ENCODE results near the gene ZNF804B. TPM values are rescaled to one million over a fixed set of nuclear protein-coding genes. Genes with fewer than 3 reads are reported as not detected.

The ZNF804B gene
- total RNA-seq, 1 experiment from 2014 or later = not detected

DNA sequence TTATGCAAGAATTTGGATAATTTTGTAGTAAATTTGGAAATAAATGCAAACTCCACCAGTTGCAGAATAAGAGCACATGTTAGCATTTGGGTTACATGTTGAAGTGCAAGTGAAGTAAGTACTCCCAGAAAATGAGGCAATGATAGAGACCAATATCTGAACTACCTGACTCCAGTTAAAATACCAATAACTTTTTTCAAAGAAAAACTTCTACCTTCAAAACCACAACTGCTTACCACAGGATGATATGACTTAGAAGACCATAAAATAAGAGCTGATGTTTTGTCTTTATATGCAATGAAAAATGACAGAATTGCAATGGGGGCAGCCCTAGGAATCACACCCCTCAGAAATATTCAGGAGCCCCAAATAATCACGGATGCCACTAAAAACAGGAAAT, 597.6 kb downstream of the ZNF804B start:
- H3K4me1 ChIP-seq (ENCODE audit: insufficient read depth, low read length) = no peaks in the 10 kb centered on the region
- H3K27ac ChIP-seq (ENCODE audit: insufficient read length, low read depth, low read length) = no peak overlapping the region
- H4K20me1 ChIP-seq (ENCODE audit: control insufficient read depth, insufficient read depth, insufficient read length) = no peaks in the 10 kb centered on the region
- H3K4me3 Mint-ChIP-seq = no peak overlapping the region
- H3K18ac ChIP-seq (ENCODE audit: insufficient read length, low read depth, low read length) = no peak overlapping the region
- H3K4ac ChIP-seq (ENCODE audit: low read depth, low read length) = no peak overlapping the region
- H2BK120ac ChIP-seq (ENCODE audit: low read depth, low read length, poor library complexity, severe bottlenecking) = no peak overlapping the region
- H3K79me2 ChIP-seq (ENCODE audit: insufficient read depth, low read length) = no peaks in the 10 kb centered on the region
- no peak overlapping the region for H4K8ac ChIP-seq (replicated peaks; ENCODE audit: insufficient read length, low read depth, low read length)
- H3K9me3 Mint-ChIP-seq = peaks cover 3% of the 10 kb centered on the region in 2 experiments; a peak in 1 of 5 replicates
- H3K36me3 Mint-ChIP-seq (ENCODE audit: insufficient read depth in 1 of 3, low read depth in 3 of 3) = no peaks in the 10 kb centered on the region
- no peaks in the 10 kb centered on the region for H3K9me3 ChIP-seq (ENCODE audit: control insufficient read depth, low read depth, low read length)
- no peak overlapping the region for H3K14ac ChIP-seq (ENCODE audit: insufficient read depth, low read length)
- no peak overlapping the region for H3K4me2 ChIP-seq (ENCODE audit: insufficient read depth, insufficient read length, low read length)
- no peak overlapping the region for H3K56ac ChIP-seq (ENCODE audit: insufficient read length, low read depth, low read length)
- no peak overlapping the region for H2BK15ac ChIP-seq (ENCODE audit: low read depth, low read length)
- H2BK5ac ChIP-seq (ENCODE audit: insufficient read length, low read length) = no peak overlapping the region
- H3K27me3 Mint-ChIP-seq (ENCODE audit: low read depth) = no peaks in the 10 kb centered on the region
- WGBS (ENCODE audit: extremely low coverage, insufficient read length, low lambda C conversion rate) = no CpG with 5 or more reads among the region's 1 CpG
- H2AFZ ChIP-seq (ENCODE audit: low read length) = no peak overlapping the region
- no peaks in the 10 kb centered on the region for H3K4me1 Mint-ChIP-seq
- no peaks in the 10 kb centered on the region for H3K23me2 ChIP-seq (ENCODE audit: insufficient read length, low read depth, low read length, poor library complexity, severe bottlenecking)
- no peak overlapping the region for H2AK5ac ChIP-seq (ENCODE audit: insufficient read length, low read length)
- no peak overlapping the region for H3K9ac ChIP-seq (ENCODE audit: extremely low read depth, insufficient read length, low read length)
- TF ChIP-seq, protein P1, sequence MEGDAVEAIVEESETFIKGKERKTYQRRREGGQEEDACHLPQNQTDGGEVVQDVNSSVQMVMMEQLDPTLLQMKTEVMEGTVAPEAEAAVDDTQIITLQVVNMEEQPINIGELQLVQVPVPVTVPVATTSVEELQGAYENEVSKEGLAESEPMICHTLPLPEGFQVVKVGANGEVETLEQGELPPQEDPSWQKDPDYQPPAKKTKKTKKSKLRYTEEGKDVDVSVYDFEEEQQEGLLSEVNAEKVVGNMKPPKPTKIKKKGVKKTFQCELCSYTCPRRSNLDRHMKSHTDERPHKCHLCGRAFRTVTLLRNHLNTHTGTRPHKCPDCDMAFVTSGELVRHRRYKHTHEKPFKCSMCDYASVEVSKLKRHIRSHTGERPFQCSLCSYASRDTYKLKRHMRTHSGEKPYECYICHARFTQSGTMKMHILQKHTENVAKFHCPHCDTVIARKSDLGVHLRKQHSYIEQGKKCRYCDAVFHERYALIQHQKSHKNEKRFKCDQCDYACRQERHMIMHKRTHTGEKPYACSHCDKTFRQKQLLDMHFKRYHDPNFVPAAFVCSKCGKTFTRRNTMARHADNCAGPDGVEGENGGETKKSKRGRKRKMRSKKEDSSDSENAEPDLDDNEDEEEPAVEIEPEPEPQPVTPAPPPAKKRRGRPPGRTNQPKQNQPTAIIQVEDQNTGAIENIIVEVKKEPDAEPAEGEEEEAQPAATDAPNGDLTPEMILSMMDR (conservative IDR thresholded peaks at IDR 0.05) = no peak
- H4K91ac ChIP-seq (ENCODE audit: insufficient read length, low read depth, low read length) = no peak overlapping the region
- DNase-seq = no peak
- H3K27me3 ChIP-seq (ENCODE audit: insufficient read depth, low read length) = no peaks in the 10 kb centered on the region
- no peak overlapping the region for H2BK20ac ChIP-seq (ENCODE audit: low read depth, low read length, poor library complexity, severe bottlenecking)
- no peak overlapping the region; a peak in 1 of 7 replicates for H3K27ac Mint-ChIP-seq
- H3K23ac ChIP-seq (ENCODE audit: insufficient read length, low read depth, low read length) = no peak overlapping the region
- no peak overlapping the region for H3T11ph ChIP-seq (ENCODE audit: low read length)
- no peak overlapping the region for H4K5ac ChIP-seq (ENCODE audit: insufficient read length, low read depth, low read length)
- H3K79me1 ChIP-seq (ENCODE audit: insufficient read depth, low read depth, low read length, poor library complexity, severe bottlenecking) = no peaks in the 10 kb centered on the region
- no peak overlapping the region for H2BK12ac ChIP-seq (ENCODE audit: insufficient read length, low read depth, low read length)

Data from H9 (cell line).